Tibial nerve (tissue), 4 donors: Measurements from ENCODE around the gene TMUB1. TPM values are rescaled to one million over a fixed set of nuclear protein-coding genes. Genes with fewer than 3 reads are reported as not detected.

Source experiments
- DNase-seq, 2 donors: peaks; one replicate each; pipeline ENCODE4 v3.0.0-alpha.2; 2019; ENCODE audit warnings: low spot score in 2 of 2
- H3K27ac ChIP-seq, 4 donors: fragments of 200-600 bp; sonication (generic) in 3 of 4; one replicate each; pipeline ENCODE4 v1.5.1; 2017 to 2019; ENCODE audit warnings: mild to moderate bottlenecking in 1 of 4
- H3K27me3 ChIP-seq, 2 donors: fragments of 200-600 bp; sonication (generic) in 1 of 2; one replicate each; pipeline versions ENCODE4 v1.5.1 to v1.6.0; 2017 to 2019
- H3K36me3 ChIP-seq, 3 donors: fragments of 200-600 bp; sonication (generic); one replicate each; pipeline ENCODE4 v1.5.1; 2018 to 2019
- H3K4me1 ChIP-seq, 4 donors: fragments of 200-600 bp; sonication (generic) in 3 of 4; one replicate each; pipeline ENCODE4 v1.5.1; 2017 to 2019
- H3K4me3 ChIP-seq, 4 donors: fragments of 200-600 bp; sonication (generic) in 3 of 4; one replicate each; pipeline ENCODE4 v1.5.1; 2017 to 2019; ENCODE audit warnings: mild to moderate bottlenecking in 1 of 4, moderate library complexity in 1 of 4
- H3K9me3 ChIP-seq, 4 donors: fragments of 200-600 bp; sonication (generic) in 3 of 4; one replicate each; pipeline ENCODE4 v1.5.1; 2017 to 2019
- EP300 ChIP-seq, 2 donors: sonication (generic); formaldehyde crosslinking; IDR thresholded peaks; one replicate each; pipeline ENCODE4 v1.6.1; 2017; ENCODE audit warnings: antibody characterized with exemption in 2 of 2, mild to moderate bottlenecking in 1 of 2
- POLR2A ChIP-seq, 2 donors: fragments of 450-650 bp; IDR thresholded peaks; one replicate each; pipeline ENCODE4 v1.6.1; 2017; ENCODE audit warnings: antibody characterized with exemption in 2 of 2, mild to moderate bottlenecking in 2 of 2, moderate library complexity in 2 of 2
- WGBS, 2 donors: methylation state at CpG; one replicate each; pipeline ENCODE4 v1.1.5; 2018; 5-methylcytosine and 5-hydroxymethylcytosine counted together
- total RNA-seq, 4 donors: library from RNA; depleted of rRNA; stranded (reverse); fragments of >200 nt; gene quantifications; one replicate each; pipeline ENCODE4 v1.1.0, GENCODE V29; 2016
- TF ChIP-seq, protein P1 (sequence below), 5 experiments: fragments of 200-600 bp in 3 of 5; fragments of 450-650 bp in 2 of 5; sonication (generic) in 3 of 5; IDR thresholded peaks; one replicate each; pipeline ENCODE4 v1.5.1; 2016 to 2019; ENCODE audit warnings: antibody characterized with exemption in 5 of 5, mild to moderate bottlenecking in 3 of 5, moderate library complexity in 2 of 5

Gene TMUB1
- 10 to 100 TPM; 24.3 to 61.5 (median 33.8) TPM for total RNA-seq

DNA sequence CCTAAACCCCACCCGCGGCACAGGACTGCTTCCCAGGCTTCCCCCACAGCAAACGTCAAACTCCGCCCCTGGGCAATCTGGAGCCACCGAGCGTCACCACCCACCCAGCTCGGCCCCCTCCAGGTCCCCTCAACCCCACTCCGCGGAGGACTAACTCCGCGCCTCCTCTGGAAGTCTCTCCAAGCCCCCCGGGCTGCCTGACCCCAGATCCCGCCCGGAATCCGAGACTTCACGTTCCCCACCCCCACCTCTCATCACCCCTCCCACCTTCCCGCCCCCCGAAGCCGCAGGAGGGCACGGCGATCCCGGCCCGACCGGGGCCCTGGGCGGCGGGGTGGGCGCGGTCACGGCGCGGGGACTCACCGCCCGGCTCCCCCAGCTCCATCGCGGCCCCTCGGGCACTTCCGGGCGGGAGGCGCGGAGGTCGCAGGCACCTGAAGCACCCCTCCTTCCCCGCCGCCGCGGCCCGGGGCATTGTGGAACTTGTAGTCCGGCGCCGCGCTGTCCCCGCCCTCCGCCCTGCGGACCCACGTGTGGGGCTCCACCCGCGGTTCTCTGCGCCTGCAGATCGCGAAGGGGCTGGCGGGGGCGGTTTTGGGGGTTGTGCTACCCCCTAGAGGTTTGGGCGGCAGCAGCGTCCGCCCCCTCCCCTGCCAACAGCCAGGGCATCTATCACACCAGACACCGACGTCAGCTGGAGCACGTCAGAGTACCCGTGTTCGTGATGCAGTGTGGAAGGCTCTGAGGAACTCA, at the start of gene TMUB1:
TSS of gene TMUB1 (minus strand) at position 423 of the 753 bp plus-strand sequence. CDS start 930 bp downstream, outside the sequence.
- Histone ChIP-seq H3K4me3 (peak within 1 kb of the TSS; percentile 67 to 93 (median 76)), H3K27ac (peak within 1 kb of the TSS; percentile 92 to 99 (median 98)), H3K9me3 (no peaks in the 10 kb centered on the region), H3K27me3 (no peaks in the 10 kb centered on the region), H3K4me1 (peaks cover 0 to 70% (median 49%) of the 10 kb centered on the region in 4 donors), H3K36me3 (peaks cover 0 to 6% (median 0%) of the 10 kb centered on the region in 3 donors)
- DNase-seq, result peak in 1 of 2 donors; percentile 53
- TF ChIP-seq, protein P1, sequence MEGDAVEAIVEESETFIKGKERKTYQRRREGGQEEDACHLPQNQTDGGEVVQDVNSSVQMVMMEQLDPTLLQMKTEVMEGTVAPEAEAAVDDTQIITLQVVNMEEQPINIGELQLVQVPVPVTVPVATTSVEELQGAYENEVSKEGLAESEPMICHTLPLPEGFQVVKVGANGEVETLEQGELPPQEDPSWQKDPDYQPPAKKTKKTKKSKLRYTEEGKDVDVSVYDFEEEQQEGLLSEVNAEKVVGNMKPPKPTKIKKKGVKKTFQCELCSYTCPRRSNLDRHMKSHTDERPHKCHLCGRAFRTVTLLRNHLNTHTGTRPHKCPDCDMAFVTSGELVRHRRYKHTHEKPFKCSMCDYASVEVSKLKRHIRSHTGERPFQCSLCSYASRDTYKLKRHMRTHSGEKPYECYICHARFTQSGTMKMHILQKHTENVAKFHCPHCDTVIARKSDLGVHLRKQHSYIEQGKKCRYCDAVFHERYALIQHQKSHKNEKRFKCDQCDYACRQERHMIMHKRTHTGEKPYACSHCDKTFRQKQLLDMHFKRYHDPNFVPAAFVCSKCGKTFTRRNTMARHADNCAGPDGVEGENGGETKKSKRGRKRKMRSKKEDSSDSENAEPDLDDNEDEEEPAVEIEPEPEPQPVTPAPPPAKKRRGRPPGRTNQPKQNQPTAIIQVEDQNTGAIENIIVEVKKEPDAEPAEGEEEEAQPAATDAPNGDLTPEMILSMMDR (IDR thresholded peaks at IDR 0.05), result no peak
- TF ChIP-seq EP300 (IDR thresholded peaks at IDR 0.05) (peak in 1 of 2 donors; percentile 38), POLR2A (IDR thresholded peaks at IDR 0.05) (peak in 1 of 2 donors; percentile 52)
- WGBS, 2 donors, result 0 to 1% methylated on average over 21 to 33 of the region's 69 CpGs

- H3K4me1 ChIP-seq, result peaks cover 0 to 16% (median 8%) of the 10 kb centered on the region in 4 donors
- no peak for DNase-seq
Measured at GRCh38 chr7:151132461-151133205, 49.3 kb upstream of the TMUB1 start.

DNA sequence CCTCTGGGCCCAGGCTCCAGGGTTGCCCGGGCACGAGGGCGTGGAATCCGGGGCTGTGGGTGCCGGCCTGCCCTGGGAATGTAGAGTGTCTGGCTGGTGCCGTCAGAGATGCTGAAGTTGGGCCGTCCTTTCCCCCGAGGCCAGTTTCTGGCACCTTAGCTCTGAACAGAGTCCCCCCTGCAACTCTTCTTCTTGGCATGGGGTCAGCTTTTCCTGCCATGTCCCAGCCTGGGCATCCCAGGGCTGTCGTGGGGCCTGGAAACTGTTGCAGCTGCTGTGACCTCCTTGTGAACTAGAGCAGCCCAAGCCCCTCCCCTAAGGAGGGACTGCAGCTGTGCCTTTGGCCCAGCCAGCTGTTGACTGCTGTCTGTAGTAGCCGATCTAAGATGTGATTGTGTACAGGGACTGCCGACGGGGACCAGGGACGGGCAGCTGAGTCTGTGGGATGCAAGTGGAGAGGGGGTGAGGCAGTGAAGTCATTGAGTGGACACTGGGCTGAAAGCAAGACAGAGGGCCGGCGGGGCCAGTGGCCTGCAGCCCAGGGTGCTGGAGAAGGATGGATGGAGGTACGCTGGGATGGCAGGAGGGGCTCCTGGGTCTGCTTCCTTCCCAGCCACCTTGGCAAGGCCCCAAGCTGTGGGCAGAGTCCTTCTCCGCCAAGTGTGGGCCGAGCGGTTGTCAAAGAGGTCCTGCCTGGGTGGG, 48.5 kb upstream of the TMUB1 start:
- Histone ChIP-seq H3K27me3 (no peaks in the 10 kb centered on the region), H3K9me3 (no peaks in the 10 kb centered on the region), H3K4me3 (no peak overlapping the region), H3K27ac (peak overlapping the region in 3 of 4 donors; percentile 22 to 72 (median 53)), H3K4me1 (peaks cover 0 to 16% (median 8%) of the 10 kb centered on the region in 4 donors), H3K36me3 (peaks cover 4 to 99% (median 4%) of the 10 kb centered on the region in 3 donors)
- peak in 1 of 2 donors; percentile 14 for TF ChIP-seq EP300 (IDR thresholded peaks at IDR 0.05)
- TF ChIP-seq, protein P1 (IDR thresholded peaks at IDR 0.05), result no peak
- 40 to 41% methylated on average over 12 to 19 of the region's 19 CpGs for WGBS, 2 donors
- no peak for DNase-seq

More at GRCh38 chr7:151132461-151133205, 49.3 kb upstream of the TMUB1 start:
- TF ChIP-seq, protein P1 (IDR thresholded peaks at IDR 0.05), result no peak
- TF ChIP-seq EP300 (IDR thresholded peaks at IDR 0.05) (no peak), POLR2A (IDR thresholded peaks at IDR 0.05) (no peak)
- 95% methylated on average over 16 to 18 of the region's 21 CpGs for WGBS, 2 donors
- Histone ChIP-seq H3K27me3 (no peaks in the 10 kb centered on the region), H3K9me3 (no peaks in the 10 kb centered on the region), H3K27ac (peak overlapping the region in 3 of 4 donors; percentile 22 to 72 (median 53)), H3K4me3 (no peak overlapping the region), H3K36me3 (peaks cover 4 to 99% (median 4%) of the 10 kb centered on the region in 3 donors)

GRCh38 chr7:151131224-151131591, 47.9 kb upstream of the TMUB1 start:
- 77 to 82% methylated on average over 13 of the region's 13 CpGs for whole genome bisulfite sequencing, 2 donors
- no peak for DNase-seq
- Histone ChIP-seq H3K27me3 (no peaks in the 10 kb centered on the region), H3K9me3 (no peaks in the 10 kb centered on the region), H3K36me3 (peaks cover 4 to 97% (median 4%) of the 10 kb centered on the region in 3 donors), H3K4me1 (peaks cover 0 to 19% (median 8%) of the 10 kb centered on the region in 4 donors), H3K4me3 (no peak overlapping the region), H3K27ac (peak overlapping the region in 1 of 4 donors; percentile 53)
- TF ChIP-seq POLR2A (IDR thresholded peaks at IDR 0.05), result no peak
- no peak for TF ChIP-seq EP300 (IDR thresholded peaks at IDR 0.05)
- TF ChIP-seq, protein P1 (IDR thresholded peaks at IDR 0.05), result no peak
